ENCODE measurements around the gene MRAP2. TPM values are rescaled to one million over a fixed set of nuclear protein-coding genes. Genes with fewer than 3 reads are reported as not detected.

Gene MRAP2
- total and polyA plus RNA-seq, 7 donors: 0.04 to 0.42 (median 0.18) TPM; not detected in 1

GRCh38 chr6:84007871-84008270 is 25.7 kb upstream of the MRAP2 start:
- Histone ChIP-seq H3K27me3 (ENCODE audit: insufficient read depth in 3 of 3, low read length in 2 of 3) (no peaks in the 10 kb centered on the region), H3K4me3 (no peak overlapping the region), H3K9me3 (no peaks in the 10 kb centered on the region), H3K36me3 (ENCODE audit: insufficient read depth in 1 of 2, low read depth in 1 of 2) (no peaks in the 10 kb centered on the region), H3K27ac (no peak overlapping the region), H3K4me1 (no peaks in the 10 kb centered on the region)
- no peak for TF ChIP-seq CTCF (IDR thresholded peaks at IDR 0.05)
- intact Hi-C loops (cut with DNase I): no loop called here
- WGBS, 3 donors: 73 to 78% (median 78%) methylated on average over 5 of the region's 5 CpGs
- DNase-seq: no peak
- ATAC-seq: no peak

GRCh38 chr6:84013354-84013753 is 20.2 kb upstream of the MRAP2 start:
- intact Hi-C loops (cut with DNase I): no loop called here
- Histone ChIP-seq H3K9me3 (no peaks in the 10 kb centered on the region), H3K27me3 (ENCODE audit: insufficient read depth in 3 of 3, low read length in 2 of 3) (no peaks in the 10 kb centered on the region), H3K4me1 (no peaks in the 10 kb centered on the region), H3K4me3 (no peak overlapping the region), H3K36me3 (ENCODE audit: insufficient read depth in 1 of 2, low read depth in 1 of 2) (no peaks in the 10 kb centered on the region), H3K27ac (no peak overlapping the region)
- WGBS, 3 donors: 74 to 85% (median 82%) methylated on average over 2 of the region's 2 CpGs
- no peak for TF ChIP-seq CTCF (IDR thresholded peaks at IDR 0.05)
- DNase-seq (no peak), ATAC-seq (no peak)

DNA sequence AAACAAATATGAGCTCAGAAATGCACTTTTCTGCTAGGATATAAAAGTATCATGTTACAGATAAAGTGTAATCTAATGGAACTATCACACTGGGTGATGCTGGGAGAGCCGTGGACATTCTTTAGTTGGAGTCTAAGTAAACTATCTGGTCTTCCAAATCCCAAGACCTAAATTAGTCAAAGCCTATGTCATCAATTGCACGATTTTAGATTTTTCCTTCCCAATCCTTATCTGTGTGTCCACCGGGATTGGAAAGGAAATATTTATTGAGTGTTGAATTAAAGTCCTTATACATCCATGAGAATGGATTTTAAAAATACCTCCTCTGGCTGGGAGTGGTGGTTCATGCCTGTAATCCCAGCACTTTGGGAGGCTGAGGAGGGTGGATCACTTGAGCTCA is 19.6 kb upstream of the MRAP2 start:
- no peaks in the 10 kb centered on the region for H3K9me3 ChIP-seq
- H3K27me3 ChIP-seq (ENCODE audit: insufficient read depth in 3 of 3, low read length in 2 of 3): no peaks in the 10 kb centered on the region
- intact Hi-C loops (cut with DNase I): no loop called here
- H3K4me1 ChIP-seq: no peaks in the 10 kb centered on the region
- TF ChIP-seq CTCF (IDR thresholded peaks at IDR 0.05): no peak
- no peak for ATAC-seq
- H3K27ac ChIP-seq: no peak overlapping the region
- no peak for DNase-seq
- 69 to 72% (median 72%) methylated on average over 3 of the region's 3 CpGs for whole genome bisulfite sequencing, 3 donors
- no peak overlapping the region for H3K4me3 ChIP-seq
- no peaks in the 10 kb centered on the region for H3K36me3 ChIP-seq (ENCODE audit: insufficient read depth in 1 of 2, low read depth in 1 of 2)

GRCh38 chr6:84016029-84016428 is 17.5 kb upstream of the MRAP2 start:
- intact Hi-C loops (cut with DNase I): no loop called here
- Histone ChIP-seq H3K9me3 (no peaks in the 10 kb centered on the region), H3K27me3 (ENCODE audit: insufficient read depth in 3 of 3, low read length in 2 of 3) (no peaks in the 10 kb centered on the region), H3K4me1 (no peaks in the 10 kb centered on the region), H3K4me3 (no peak overlapping the region), H3K27ac (no peak overlapping the region), H3K36me3 (ENCODE audit: insufficient read depth in 1 of 2, low read depth in 1 of 2) (no peaks in the 10 kb centered on the region)
- 87 to 97% (median 91%) methylated on average over 1 of the region's 1 CpG for WGBS, 3 donors
- TF ChIP-seq CTCF (IDR thresholded peaks at IDR 0.05): no peak
- no peak for DNase-seq
- no peak for ATAC-seq

DNA sequence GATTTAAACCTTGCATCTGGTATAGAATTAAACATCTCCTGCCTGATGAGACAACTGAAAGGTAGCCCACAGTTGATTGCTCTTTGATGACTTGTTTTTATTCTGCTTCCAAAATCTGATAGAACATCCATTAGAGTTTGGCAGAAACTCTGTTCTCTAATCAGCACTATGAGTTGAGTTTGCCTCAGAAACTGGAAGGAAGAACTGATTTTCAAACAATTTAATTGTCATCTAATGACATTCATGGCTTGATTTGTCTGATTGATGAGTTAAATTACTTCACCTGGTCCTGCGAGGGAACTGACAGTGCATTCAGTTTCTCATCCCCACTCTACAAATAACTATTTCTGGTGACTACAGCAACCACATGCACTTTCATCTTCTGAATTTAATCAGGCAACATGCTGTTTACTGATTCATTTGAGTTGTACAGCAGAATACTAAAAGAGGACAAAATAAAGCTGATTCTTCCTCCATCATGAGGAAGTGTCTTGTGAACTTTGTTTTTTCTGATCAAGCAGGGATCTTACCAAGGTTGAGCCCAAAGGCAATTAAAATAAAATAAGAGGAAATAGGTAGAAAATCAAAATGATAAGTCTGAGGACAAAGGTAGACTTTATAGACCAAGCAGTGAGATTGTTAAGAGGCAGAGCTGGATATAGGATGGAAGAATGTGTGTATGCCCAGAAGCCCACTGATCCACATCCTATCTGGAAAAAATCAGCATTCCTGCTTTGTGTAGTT is 15.7 kb upstream of the MRAP2 start:
- Histone ChIP-seq H3K27me3 (ENCODE audit: insufficient read depth in 3 of 3, low read length in 2 of 3) (no peaks in the 10 kb centered on the region), H3K4me3 (no peak overlapping the region), H3K9me3 (no peaks in the 10 kb centered on the region), H3K36me3 (ENCODE audit: insufficient read depth in 1 of 2, low read depth in 1 of 2) (no peaks in the 10 kb centered on the region), H3K4me1 (no peaks in the 10 kb centered on the region), H3K27ac (no peak overlapping the region)
- intact Hi-C loops (cut with DNase I): no loop called here
- TF ChIP-seq CTCF (IDR thresholded peaks at IDR 0.05): no peak
- ATAC-seq (no peak), DNase-seq (no peak)
- 78 to 94% (median 85%) methylated on average over 1 of the region's 1 CpG for WGBS, 3 donors

Data from psoas muscle (tissue), 8 donors.